Measurements from ENCODE around the gene TMEM163.
"Not testable (repeated sequence)": the region's sequence is repeated elsewhere in the genome, so short reads cannot be mapped to it uniquely, and the experiment has no call there.

The TMEM163 gene

GRCh38 chr2:134718817-134719814, at the start of gene TMEM163:
TMEM163 (minus strand) TSS chr2:134719000.
- Histone ChIP-seq H3K27ac (ENCODE audit: low read length) (no peak within 1 kb of the TSS), H3K4me3 (ENCODE audit: low read length) (peak within 1 kb of the TSS; percentile 30), H3K27me3 (ENCODE audit: control insufficient read depth, insufficient read depth, low read length) (peaks cover 35% of the 10 kb centered on the region), H3K36me3 (ENCODE audit: control insufficient read depth, insufficient read depth, low read length) (no peaks in the 10 kb centered on the region), H3K9me3 (ENCODE audit: control insufficient read depth, insufficient read depth, low read length) (no peaks in the 10 kb centered on the region), H3K4me1 (ENCODE audit: control insufficient read depth, insufficient read depth, low read length) (0 out of 2 replicates have a peak, but pooled peaks cover 1% of the 10 kb centered on the region)
- DNase-seq (ENCODE audit: low read depth, low spot score), result no peak
- WGBS (ENCODE audit: insufficient coverage, insufficient read length), result no CpG with 5 or more reads among the region's 99 CpGs

- no peak overlapping the region for H3K4me3 ChIP-seq (ENCODE audit: low read length)
- no peaks in the 10 kb centered on the region for H3K27me3 ChIP-seq (ENCODE audit: control insufficient read depth, insufficient read depth, low read length)
- peaks cover 1% of the 10 kb centered on the region; the same call in 1 of the 2 replicates for H3K4me1 ChIP-seq (ENCODE audit: control insufficient read depth, insufficient read depth, low read length)
- no peaks in the 10 kb centered on the region for H3K9me3 ChIP-seq (ENCODE audit: control insufficient read depth, insufficient read depth, low read length)
- DNase-seq (ENCODE audit: low read depth, low spot score), result no peak
- no peak overlapping the region for H3K27ac ChIP-seq (ENCODE audit: low read length)
- H3K36me3 ChIP-seq (ENCODE audit: control insufficient read depth, insufficient read depth, low read length), result no peaks in the 10 kb centered on the region
- no CpG with 5 or more reads among the region's 5 CpGs for WGBS (ENCODE audit: insufficient coverage, insufficient read length)
Measured at GRCh38 chr2:134766583-134766982, 47.8 kb upstream of the TMEM163 start.

- no peak overlapping the region for H3K4me3 ChIP-seq (ENCODE audit: low read length)
- no peak for DNase-seq (ENCODE audit: low read depth, low spot score)
- no peaks in the 10 kb centered on the region for H3K4me1 ChIP-seq (ENCODE audit: control insufficient read depth, insufficient read depth, low read length)
- no peaks in the 10 kb centered on the region for H3K36me3 ChIP-seq (ENCODE audit: control insufficient read depth, insufficient read depth, low read length)
- no peaks in the 10 kb centered on the region for H3K27me3 ChIP-seq (ENCODE audit: control insufficient read depth, insufficient read depth, low read length)
- H3K9me3 ChIP-seq (ENCODE audit: control insufficient read depth, insufficient read depth, low read length), result no peaks in the 10 kb centered on the region
- H3K27ac ChIP-seq (ENCODE audit: low read length), result no peak overlapping the region
Measured at GRCh38 chr2:134765987-134766386, 47.2 kb upstream of the TMEM163 start.

GRCh38 chr2:134764164-134764563, 45.4 kb upstream of the TMEM163 start:
- WGBS (ENCODE audit: insufficient coverage, insufficient read length), result no CpG with 5 or more reads among the region's 1 CpG
- Histone ChIP-seq H3K36me3 (ENCODE audit: control insufficient read depth, insufficient read depth, low read length) (no peaks in the 10 kb centered on the region), H3K27me3 (ENCODE audit: control insufficient read depth, insufficient read depth, low read length) (no peaks in the 10 kb centered on the region), H3K4me1 (ENCODE audit: control insufficient read depth, insufficient read depth, low read length) (no peaks in the 10 kb centered on the region), H3K4me3 (ENCODE audit: low read length) (no peak overlapping the region), H3K27ac (ENCODE audit: low read length) (no peak overlapping the region), H3K9me3 (ENCODE audit: control insufficient read depth, insufficient read depth, low read length) (no peaks in the 10 kb centered on the region)
- no peak for DNase-seq (ENCODE audit: low read depth, low spot score)

- H3K4me1 ChIP-seq (ENCODE audit: control insufficient read depth, insufficient read depth, low read length), result no peaks in the 10 kb centered on the region
- WGBS (ENCODE audit: insufficient coverage, insufficient read length), result no CpG with 5 or more reads among the region's 4 CpGs
- H3K27ac ChIP-seq (ENCODE audit: low read length), result no peak overlapping the region
- no peaks in the 10 kb centered on the region for H3K27me3 ChIP-seq (ENCODE audit: control insufficient read depth, insufficient read depth, low read length)
- H3K36me3 ChIP-seq (ENCODE audit: control insufficient read depth, insufficient read depth, low read length), result no peaks in the 10 kb centered on the region
- H3K4me3 ChIP-seq (ENCODE audit: low read length), result no peak overlapping the region
- DNase-seq (ENCODE audit: low read depth, low spot score), result no peak
- no peaks in the 10 kb centered on the region for H3K9me3 ChIP-seq (ENCODE audit: control insufficient read depth, insufficient read depth, low read length)
Measured at GRCh38 chr2:134763164-134763710, 44.4 kb upstream of the TMEM163 start.

GRCh38 chr2:134762508-134762907, 43.7 kb upstream of the TMEM163 start:
- Histone ChIP-seq H3K36me3 (ENCODE audit: control insufficient read depth, insufficient read depth, low read length) (no peaks in the 10 kb centered on the region), H3K4me3 (ENCODE audit: low read length) (no peak overlapping the region), H3K27ac (ENCODE audit: low read length) (no peak overlapping the region), H3K9me3 (ENCODE audit: control insufficient read depth, insufficient read depth, low read length) (no peaks in the 10 kb centered on the region), H3K27me3 (ENCODE audit: control insufficient read depth, insufficient read depth, low read length) (no peaks in the 10 kb centered on the region), H3K4me1 (ENCODE audit: control insufficient read depth, insufficient read depth, low read length) (no peaks in the 10 kb centered on the region)
- DNase-seq (ENCODE audit: low read depth, low spot score), result no peak
- no CpG with 5 or more reads among the region's 2 CpGs for WGBS (ENCODE audit: insufficient coverage, insufficient read length)

GRCh38 chr2:134760385-134760784, 41.6 kb upstream of the TMEM163 start:
- H3K27me3 ChIP-seq (ENCODE audit: control insufficient read depth, insufficient read depth, low read length), result no peaks in the 10 kb centered on the region
- no peak overlapping the region for H3K27ac ChIP-seq (ENCODE audit: low read length)
- H3K9me3 ChIP-seq (ENCODE audit: control insufficient read depth, insufficient read depth, low read length), result no peaks in the 10 kb centered on the region
- H3K36me3 ChIP-seq (ENCODE audit: control insufficient read depth, insufficient read depth, low read length), result no peaks in the 10 kb centered on the region
- no peak overlapping the region for H3K4me3 ChIP-seq (ENCODE audit: low read length)
- H3K4me1 ChIP-seq (ENCODE audit: control insufficient read depth, insufficient read depth, low read length), result no peaks in the 10 kb centered on the region
- DNase-seq (ENCODE audit: low read depth, low spot score), result no peak

GRCh38 chr2:134758633-134759032, 39.8 kb upstream of the TMEM163 start:
- Histone ChIP-seq H3K4me1 (ENCODE audit: control insufficient read depth, insufficient read depth, low read length) (no peaks in the 10 kb centered on the region), H3K27me3 (ENCODE audit: control insufficient read depth, insufficient read depth, low read length) (no peaks in the 10 kb centered on the region), H3K4me3 (ENCODE audit: low read length) (no peak overlapping the region), H3K9me3 (ENCODE audit: control insufficient read depth, insufficient read depth, low read length) (no peaks in the 10 kb centered on the region), H3K27ac (ENCODE audit: low read length) (no peak overlapping the region), H3K36me3 (ENCODE audit: control insufficient read depth, insufficient read depth, low read length) (no peaks in the 10 kb centered on the region)
- DNase-seq (ENCODE audit: low read depth, low spot score), result no peak
- WGBS (ENCODE audit: insufficient coverage, insufficient read length), result no CpG with 5 or more reads among the region's 1 CpG

- not testable (repeated sequence) for H3K36me3 ChIP-seq (ENCODE audit: control insufficient read depth, insufficient read depth, low read length); H3K4me3 ChIP-seq (ENCODE audit: low read length); H3K27me3 ChIP-seq (ENCODE audit: control insufficient read depth, insufficient read depth, low read length); H3K4me1 ChIP-seq (ENCODE audit: control insufficient read depth, insufficient read depth, low read length); H3K27ac ChIP-seq (ENCODE audit: low read length); H3K9me3 ChIP-seq (ENCODE audit: control insufficient read depth, insufficient read depth, low read length); DNase-seq (ENCODE audit: low read depth, low spot score)
- no CpG with 5 or more reads among the region's 8 CpGs for WGBS (ENCODE audit: insufficient coverage, insufficient read length)
Measured at GRCh38 chr2:134751981-134752380, 33.2 kb upstream of the TMEM163 start.

- DNase-seq (ENCODE audit: low read depth, low spot score), result no peak
- Histone ChIP-seq H3K36me3 (ENCODE audit: control insufficient read depth, insufficient read depth, low read length) (no peaks in the 10 kb centered on the region), H3K27me3 (ENCODE audit: control insufficient read depth, insufficient read depth, low read length) (no peaks in the 10 kb centered on the region), H3K27ac (ENCODE audit: low read length) (no peak overlapping the region), H3K4me1 (ENCODE audit: control insufficient read depth, insufficient read depth, low read length) (no peaks in the 10 kb centered on the region), H3K4me3 (ENCODE audit: low read length) (no peak overlapping the region), H3K9me3 (ENCODE audit: control insufficient read depth, insufficient read depth, low read length) (no peaks in the 10 kb centered on the region)
- WGBS (ENCODE audit: insufficient coverage, insufficient read length), result no CpG with 5 or more reads among the region's 4 CpGs
Measured at GRCh38 chr2:134745546-134745945, 26.7 kb upstream of the TMEM163 start.

GRCh38 chr2:134745023-134745422, 26.2 kb upstream of the TMEM163 start:
- Histone ChIP-seq H3K4me3 (ENCODE audit: low read length) (no peak overlapping the region), H3K4me1 (ENCODE audit: control insufficient read depth, insufficient read depth, low read length) (no peaks in the 10 kb centered on the region), H3K27ac (ENCODE audit: low read length) (no peak overlapping the region), H3K9me3 (ENCODE audit: control insufficient read depth, insufficient read depth, low read length) (no peaks in the 10 kb centered on the region), H3K27me3 (ENCODE audit: control insufficient read depth, insufficient read depth, low read length) (no peaks in the 10 kb centered on the region), H3K36me3 (ENCODE audit: control insufficient read depth, insufficient read depth, low read length) (no peaks in the 10 kb centered on the region)
- DNase-seq (ENCODE audit: low read depth, low spot score), result no peak

Data from iPS DF 6.9 (cell line).